ENCODE results near the gene KLHL3.

GRCh38 chr5:137733006-137733405 lies 2.9 kb downstream of the KLHL3 start:
- TF ChIP-seq POLR2AphosphoS5 (IDR thresholded peaks at IDR 0.05; ENCODE audit: control insufficient read depth, insufficient read depth, low read depth, low read length) = no peak
- TF ChIP-seq PHB2 (IDR thresholded peaks at IDR 0.05; ENCODE audit: low read depth) = no peak
- TF ChIP-seq, protein P1, sequence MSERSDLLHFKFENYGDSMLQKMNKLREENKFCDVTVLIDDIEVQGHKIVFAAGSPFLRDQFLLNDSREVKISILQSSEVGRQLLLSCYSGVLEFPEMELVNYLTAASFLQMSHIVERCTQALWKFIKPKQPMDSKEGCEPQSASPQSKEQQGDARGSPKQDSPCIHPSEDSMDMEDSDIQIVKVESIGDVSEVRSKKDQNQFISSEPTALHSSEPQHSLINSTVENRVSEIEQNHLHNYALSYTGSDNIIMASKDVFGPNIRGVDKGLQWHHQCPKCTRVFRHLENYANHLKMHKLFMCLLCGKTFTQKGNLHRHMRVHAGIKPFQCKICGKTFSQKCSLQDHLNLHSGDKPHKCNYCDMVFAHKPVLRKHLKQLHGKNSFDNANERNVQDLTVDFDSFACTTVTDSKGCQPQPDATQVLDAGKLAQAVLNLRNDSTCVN (CRISPR knock-in tag; IDR thresholded peaks at IDR 0.05) = no peak
- TF ChIP-seq DNMT1 (IDR thresholded peaks at IDR 0.05) = no peak
- no peak for TF ChIP-seq SMC3 (conservative IDR thresholded peaks at IDR 0.05; ENCODE audit: insufficient read depth, low read depth, low read length)
- TF ChIP-seq NRF1 (conservative IDR thresholded peaks at IDR 0.05 in 1 of 2, IDR thresholded peaks at IDR 0.05 in 1 of 2) = no peak
- TF ChIP-seq SMAD1 (IDR thresholded peaks at IDR 0.05; ENCODE audit: low read depth, low read length, partially characterized antibody) = no peak
- TF ChIP-seq CTCF (IDR thresholded peaks at IDR 0.05 in 2 of 3, conservative IDR thresholded peaks at IDR 0.05 in 1 of 3; ENCODE audit: insufficient read depth in 2 of 3, low read depth in 1 of 3, low read length in 3 of 3) = no peak
- TF ChIP-seq, protein P2, sequence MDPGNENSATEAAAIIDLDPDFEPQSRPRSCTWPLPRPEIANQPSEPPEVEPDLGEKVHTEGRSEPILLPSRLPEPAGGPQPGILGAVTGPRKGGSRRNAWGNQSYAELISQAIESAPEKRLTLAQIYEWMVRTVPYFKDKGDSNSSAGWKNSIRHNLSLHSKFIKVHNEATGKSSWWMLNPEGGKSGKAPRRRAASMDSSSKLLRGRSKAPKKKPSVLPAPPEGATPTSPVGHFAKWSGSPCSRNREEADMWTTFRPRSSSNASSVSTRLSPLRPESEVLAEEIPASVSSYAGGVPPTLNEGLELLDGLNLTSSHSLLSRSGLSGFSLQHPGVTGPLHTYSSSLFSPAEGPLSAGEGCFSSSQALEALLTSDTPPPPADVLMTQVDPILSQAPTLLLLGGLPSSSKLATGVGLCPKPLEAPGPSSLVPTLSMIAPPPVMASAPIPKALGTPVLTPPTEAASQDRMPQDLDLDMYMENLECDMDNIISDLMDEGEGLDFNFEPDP (CRISPR knock-in tag; IDR thresholded peaks at IDR 0.05) = no peak
- no peak for TF ChIP-seq EZH2 (IDR thresholded peaks at IDR 0.05; ENCODE audit: borderline replicate concordance, low read depth, low read length)
- TF ChIP-seq KLF16 (IDR thresholded peaks at IDR 0.05) = no peak
- TF ChIP-seq CBX3 (IDR thresholded peaks at IDR 0.05; ENCODE audit: borderline replicate concordance in 1 of 2, low read length in 2 of 2) = no peak
- TF ChIP-seq, protein P3, sequence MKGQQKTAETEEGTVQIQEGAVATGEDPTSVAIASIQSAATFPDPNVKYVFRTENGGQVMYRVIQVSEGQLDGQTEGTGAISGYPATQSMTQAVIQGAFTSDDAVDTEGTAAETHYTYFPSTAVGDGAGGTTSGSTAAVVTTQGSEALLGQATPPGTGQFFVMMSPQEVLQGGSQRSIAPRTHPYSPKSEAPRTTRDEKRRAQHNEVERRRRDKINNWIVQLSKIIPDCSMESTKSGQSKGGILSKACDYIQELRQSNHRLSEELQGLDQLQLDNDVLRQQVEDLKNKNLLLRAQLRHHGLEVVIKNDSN (CRISPR knock-in tag; IDR thresholded peaks at IDR 0.05) = no peak
